ENCODE results near the gene BRIP1. TPM values are rescaled to one million over a fixed set of nuclear protein-coding genes. Genes with fewer than 3 reads are reported as not detected.

BRIP1 gene
- total RNA-seq, 2 donors from 2014 or later: 24.2 to 25.5 TPM

GRCh38 chr17:61803796-61804195 lies 59.5 kb downstream of the BRIP1 start:
- Histone ChIP-seq H3K4me3 (ENCODE audit: low read length) (no peak overlapping the region), H3K4me1 (ENCODE audit: control insufficient read depth, insufficient read depth, low read length) (peaks cover 5% of the 10 kb centered on the region), H3K9ac (ENCODE audit: extremely low read depth, low read length, poor library complexity, severe bottlenecking) (no peak overlapping the region), H3K9me3 (ENCODE audit: control insufficient read depth, low read length) (no peaks in the 10 kb centered on the region), H3K36me3 (ENCODE audit: control insufficient read depth, insufficient read depth, low read length) (peaks cover 10% of the 10 kb centered on the region), H3K27ac (ENCODE audit: low read depth, low read length) (no peak overlapping the region), H3K27me3 (ENCODE audit: control insufficient read depth, insufficient read depth, low read length, poor library complexity, severe bottlenecking) (no peaks in the 10 kb centered on the region)
- H3K4me1 Mint-ChIP-seq: peaks cover 10% of the 10 kb centered on the region
- TF ChIP-seq CTCF (conservative IDR thresholded peaks at IDR 0.05): no peak
- DNase-seq: no peak
- WGBS, 2 experiments (ENCODE audit: insufficient coverage in 1 of 2, insufficient read length in 1 of 2): 86% methylated on average over 1 of the region's 1 CpG; no CpG with 5 or more reads in 1 of the 2 experiments
- H3K9me3 Mint-ChIP-seq: no peaks in the 10 kb centered on the region
- no peak overlapping the region for H3K4me3 Mint-ChIP-seq
- peaks cover 4% of the 10 kb centered on the region for H3K36me3 Mint-ChIP-seq (ENCODE audit: low read depth)
- H3K27me3 Mint-ChIP-seq (ENCODE audit: insufficient read depth): no peaks in the 10 kb centered on the region
- no peak overlapping the region for H3K27ac Mint-ChIP-seq

- Histone ChIP-seq H3K27ac (ENCODE audit: low read depth, low read length) (no peak overlapping the region), H3K9me3 (ENCODE audit: control insufficient read depth, low read length) (no peaks in the 10 kb centered on the region), H3K27me3 (ENCODE audit: control insufficient read depth, insufficient read depth, low read length, poor library complexity, severe bottlenecking) (no peaks in the 10 kb centered on the region), H3K4me3 (ENCODE audit: low read length) (no peak overlapping the region), H3K36me3 (ENCODE audit: control insufficient read depth, insufficient read depth, low read length) (peaks cover 13% of the 10 kb centered on the region), H3K9ac (ENCODE audit: extremely low read depth, low read length, poor library complexity, severe bottlenecking) (no peak overlapping the region), H3K4me1 (ENCODE audit: control insufficient read depth, insufficient read depth, low read length) (peaks cover 5% of the 10 kb centered on the region)
- H3K4me1 Mint-ChIP-seq: peaks cover 10% of the 10 kb centered on the region
- no peak for TF ChIP-seq CTCF (conservative IDR thresholded peaks at IDR 0.05)
- H3K27me3 Mint-ChIP-seq (ENCODE audit: insufficient read depth): no peaks in the 10 kb centered on the region
- DNase-seq: no peak
- H3K36me3 Mint-ChIP-seq (ENCODE audit: low read depth): peaks cover 4% of the 10 kb centered on the region
- H3K4me3 Mint-ChIP-seq: no peak overlapping the region
- no peak overlapping the region for H3K27ac Mint-ChIP-seq
- 87 to 93% methylated on average over 3 to 6 of the region's 6 CpGs for WGBS, 2 experiments (ENCODE audit: insufficient coverage in 1 of 2, insufficient read length in 1 of 2)
- no peaks in the 10 kb centered on the region for H3K9me3 Mint-ChIP-seq
These were observed 60.1 kb downstream of the BRIP1 start for GRCh38 chr17:61803216-61803615.

- Mint-ChIP-seq H3K4me3 (no peak overlapping the region), H3K27me3 (ENCODE audit: insufficient read depth) (no peaks in the 10 kb centered on the region), H3K4me1 (peaks cover 3% of the 10 kb centered on the region), H3K27ac (no peak overlapping the region), H3K36me3 (ENCODE audit: low read depth) (peaks cover 20% of the 10 kb centered on the region), H3K9me3 (no peaks in the 10 kb centered on the region)
- WGBS, 2 experiments (ENCODE audit: insufficient coverage in 1 of 2, insufficient read length in 1 of 2): 83 to 85% methylated on average over 1 of the region's 1 CpG
- H3K4me3 ChIP-seq (ENCODE audit: low read length): no peak overlapping the region
- H3K9me3 ChIP-seq (ENCODE audit: control insufficient read depth, low read length): no peaks in the 10 kb centered on the region
- no peak for DNase-seq
- H3K27me3 ChIP-seq (ENCODE audit: control insufficient read depth, insufficient read depth, low read length, poor library complexity, severe bottlenecking): no peaks in the 10 kb centered on the region
- H3K4me1 ChIP-seq (ENCODE audit: control insufficient read depth, insufficient read depth, low read length): no peaks in the 10 kb centered on the region
- TF ChIP-seq CTCF (conservative IDR thresholded peaks at IDR 0.05): no peak
- no peak overlapping the region for H3K9ac ChIP-seq (ENCODE audit: extremely low read depth, low read length, poor library complexity, severe bottlenecking)
- H3K36me3 ChIP-seq (ENCODE audit: control insufficient read depth, insufficient read depth, low read length): peaks cover 20% of the 10 kb centered on the region
- no peak overlapping the region for H3K27ac ChIP-seq (ENCODE audit: low read depth, low read length)
These were observed 63.4 kb downstream of the BRIP1 start for GRCh38 chr17:61799812-61800484.
